ENCODE results near the gene MAP3K15. TPM values are rescaled to one million over a fixed set of nuclear protein-coding genes. Genes with fewer than 3 reads are reported as not detected.

Gene MAP3K15
- total RNA-seq = under 0.01 and 0.06 TPM in 2 replicates

GRCh38 chrX:19514791-19515614 lies at the start of gene MAP3K15:
MAP3K15 (minus strand) TSS chrX:19515508; CDS start chrX:19515261, 247 bp downstream.

GRCh38 chrX:19343535-19344408 lies 171.5 kb downstream of the MAP3K15 start, which contains the start of gene PDHA1:
PDHA1 (plus strand) TSS chrX:19343927; CDS start chrX:19344038, 111 bp downstream.

Other genes with a start within 250 kb of the MAP3K15 start
- 96.7 and 184 TPM in 2 replicates for gene PDHA1, start 171.6 kb downstream of the MAP3K15 start, total RNA-seq

Measured in bladder microvascular endothelial cell (primary cell).